ENCODE measurements around the gene CCR7.

CCR7 gene

GRCh38 chr17:40533896-40534295 is 31.4 kb downstream of the CCR7 start:
- DNase-seq, result no peak

GRCh38 chr17:40532520-40533253 is 32.6 kb downstream of the CCR7 start:
- no peak for DNase-seq

DNA sequence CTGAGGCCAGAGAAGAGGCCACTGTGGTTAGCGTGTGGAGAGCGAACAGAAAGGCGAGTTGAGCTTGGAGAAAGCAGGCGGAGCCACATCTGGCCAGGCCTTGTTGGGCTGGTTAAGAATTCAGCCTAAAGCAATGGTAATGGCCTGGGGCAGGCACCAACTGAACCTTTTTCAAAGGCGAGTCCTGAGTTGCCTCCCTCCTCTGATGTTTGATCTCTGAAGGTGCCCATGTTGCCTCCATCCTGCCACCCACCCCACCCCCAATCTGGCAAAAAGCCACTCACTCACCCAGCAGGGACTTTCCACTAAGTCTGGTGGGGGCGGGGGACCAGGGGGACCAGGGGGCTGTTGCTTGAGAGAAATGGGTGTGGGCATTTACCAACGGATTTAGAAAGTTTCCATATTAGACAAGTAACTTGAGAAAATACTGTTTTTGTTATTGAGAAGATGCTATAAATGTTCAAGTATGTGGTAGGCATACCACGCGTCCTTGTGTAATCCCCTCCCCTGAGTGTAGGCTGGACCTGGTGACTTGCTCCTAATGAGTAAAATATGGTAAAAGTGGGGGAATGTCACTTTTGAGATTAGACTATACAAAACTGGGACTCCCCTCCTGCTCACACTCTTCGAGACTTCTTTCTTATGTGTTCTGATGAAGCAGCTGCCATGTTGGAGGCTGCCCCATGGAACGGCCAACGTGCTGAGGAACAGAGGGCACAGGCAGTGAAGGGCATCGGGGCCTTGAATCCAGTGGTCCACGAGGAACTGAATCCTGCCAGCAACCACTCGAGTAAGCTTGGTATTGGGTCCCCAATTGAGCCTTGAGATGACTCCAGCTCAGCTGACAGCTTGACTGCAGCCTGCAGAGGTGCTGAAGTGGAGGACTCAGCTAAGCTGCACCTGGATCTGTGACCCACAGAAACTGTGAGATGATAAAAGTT is 34.0 kb downstream of the CCR7 start:
- no peak for DNase-seq

DNA sequence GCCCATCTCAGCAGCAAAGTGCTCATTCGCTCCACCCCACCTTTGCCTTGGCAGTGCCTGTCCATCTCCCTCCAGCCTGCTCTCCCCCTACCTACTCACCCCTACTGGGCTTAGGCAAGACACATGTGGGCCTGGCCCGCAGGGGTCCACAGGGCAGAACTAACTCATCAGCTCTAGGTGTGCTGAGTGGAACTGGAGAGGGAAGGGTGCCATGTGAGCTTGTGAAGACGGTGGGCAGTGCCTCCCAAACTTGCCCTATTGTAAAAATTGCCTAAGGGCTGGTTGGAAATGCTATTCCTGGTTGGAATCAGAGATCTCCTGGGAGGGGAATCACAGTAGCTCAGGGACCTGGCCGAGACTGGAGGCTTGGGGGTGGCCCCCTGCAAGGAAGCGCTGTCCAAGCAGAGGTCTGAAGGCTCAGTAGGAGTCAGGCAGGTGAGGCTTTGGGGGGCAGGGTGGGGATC is 34.7 kb downstream of the CCR7 start:
- DNase-seq, result no peak

- no peak for DNase-seq
Observed at GRCh38 chr17:40529991-40530390, 35.3 kb downstream of the CCR7 start.

GRCh38 chr17:40528692-40529417 is 36.4 kb downstream of the CCR7 start:
- DNase-seq, result no peak

GRCh38 chr17:40526668-40527067 is 38.6 kb downstream of the CCR7 start:
- DNase-seq, result peak; percentile 27

GRCh38 chr17:40525294-40525693 is 40.0 kb downstream of the CCR7 start:
- no peak for DNase-seq

GRCh38 chr17:40524243-40524965 is 40.9 kb downstream of the CCR7 start:
- DNase-seq, result no peak

GRCh38 chr17:40522961-40523310 is 42.3 kb downstream of the CCR7 start:
- DNase-seq, result no peak

DNA sequence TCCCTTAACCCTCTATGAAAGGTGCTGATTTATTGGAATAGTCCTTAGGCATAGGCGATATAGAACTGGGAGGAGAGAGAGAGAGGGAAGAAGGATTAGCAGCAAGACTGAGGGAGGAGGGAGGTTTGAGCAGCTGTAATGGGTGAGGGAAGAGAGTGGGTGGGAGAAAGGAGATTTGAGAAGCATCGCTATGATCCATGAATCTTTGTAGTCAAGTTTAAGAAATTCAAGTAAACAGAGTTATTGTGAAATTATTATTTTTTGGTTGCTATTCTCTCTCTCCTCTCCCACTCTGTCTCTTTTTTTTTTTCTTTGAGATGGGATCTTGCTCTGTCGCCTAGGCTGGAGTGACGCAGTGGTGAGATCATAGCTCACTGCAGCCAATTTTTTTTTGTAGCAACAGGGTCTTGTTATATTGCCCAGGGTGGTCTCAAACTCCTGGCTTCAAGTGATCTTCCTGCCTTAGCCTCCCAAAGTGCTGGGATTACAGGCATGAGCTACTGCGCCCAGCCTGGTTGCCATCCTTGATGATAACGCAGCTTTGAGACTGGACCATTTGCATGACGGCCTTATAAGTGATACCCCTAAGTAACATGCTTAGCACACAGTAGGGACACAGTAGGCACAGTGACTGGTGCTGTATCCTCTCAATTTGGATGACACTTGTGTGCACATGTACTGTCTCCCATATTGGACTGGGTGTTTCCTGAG is 42.9 kb downstream of the CCR7 start:
- no peak for DNase-seq

- no peak for DNase-seq
Observed at GRCh38 chr17:40520991-40521453, 44.2 kb downstream of the CCR7 start.

GRCh38 chr17:40519089-40519775 is 46.0 kb downstream of the CCR7 start:
- DNase-seq, result no peak

DNA sequence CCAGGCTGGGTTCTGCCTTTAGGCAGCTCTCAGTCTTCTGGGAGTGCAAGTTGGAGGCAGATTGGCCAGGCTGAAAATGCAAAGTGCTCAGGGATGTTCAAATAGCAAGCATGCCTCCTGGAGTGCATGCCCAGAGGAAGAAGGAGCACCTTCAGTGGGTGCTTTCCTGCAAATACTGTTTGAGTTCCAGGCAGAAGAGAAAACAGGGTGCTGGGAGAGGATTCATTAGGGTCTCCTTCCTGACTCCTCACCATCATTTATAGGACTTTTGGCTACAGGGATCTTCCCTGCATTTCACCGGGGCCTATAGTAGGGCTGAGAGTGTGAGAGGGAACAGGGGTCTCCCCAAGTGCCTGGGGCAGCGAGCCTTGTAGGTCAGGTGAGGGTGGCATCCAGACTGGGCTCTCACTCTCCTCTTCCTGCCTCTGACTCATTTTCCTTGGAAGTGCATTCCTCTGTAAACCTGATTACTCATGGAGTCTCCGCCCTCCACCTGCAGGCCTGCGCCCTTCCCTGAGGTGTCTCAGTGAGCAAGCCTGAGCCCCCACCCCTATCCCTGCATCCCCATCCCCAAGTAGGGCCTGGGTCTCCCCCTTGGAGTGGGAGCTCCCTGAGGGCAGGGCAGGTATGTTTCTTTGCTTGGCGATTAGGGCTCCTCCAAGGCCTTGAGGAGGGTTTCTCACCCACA is 46.7 kb downstream of the CCR7 start:
- no peak for DNase-seq

DNA sequence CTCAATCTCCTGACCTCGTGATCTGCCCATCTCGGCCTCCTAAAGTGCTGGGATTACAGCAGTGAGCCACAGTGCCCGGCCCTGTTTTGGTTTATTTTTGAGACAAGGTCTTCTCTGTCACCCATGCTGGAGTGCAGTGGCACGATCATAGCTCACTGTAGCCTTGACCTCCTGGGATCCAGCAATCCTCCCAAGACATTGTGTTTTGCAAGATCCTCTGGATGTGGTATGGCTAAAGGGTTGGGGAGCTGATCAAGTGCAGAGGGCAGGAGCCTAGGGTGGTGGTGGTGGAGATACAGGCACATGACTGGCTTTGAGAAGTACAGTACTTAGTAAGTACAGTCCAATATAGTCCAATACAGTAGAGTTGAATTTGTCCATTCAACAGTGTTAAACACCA is 47.3 kb downstream of the CCR7 start:
- DNase-seq, result no peak

DNA sequence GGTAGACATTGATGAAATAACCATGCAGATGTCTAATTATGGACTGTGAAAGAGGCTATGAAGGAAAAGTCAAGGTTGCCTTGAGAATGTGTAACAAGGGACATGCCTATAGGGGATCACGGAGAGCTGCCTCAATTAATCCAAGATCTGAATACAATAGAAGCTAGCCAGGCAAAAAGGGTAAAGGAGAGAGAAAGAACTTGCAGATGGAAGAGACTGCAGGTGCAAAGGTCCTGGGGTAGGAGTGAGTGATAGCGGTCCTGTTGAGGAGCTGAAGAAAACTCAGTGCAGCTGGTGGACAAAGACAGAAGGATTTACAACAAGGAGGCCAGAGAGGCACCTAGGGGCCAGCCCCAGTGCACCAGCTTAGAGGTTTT is 48.0 kb downstream of the CCR7 start:
- DNase-seq, result no peak

- DNase-seq, result peak; percentile 39
Observed at GRCh38 chr17:40516581-40517285, 48.5 kb downstream of the CCR7 start.

GRCh38 chr17:40515491-40516041 is 49.7 kb downstream of the CCR7 start:
- no peak for DNase-seq

- no peak for DNase-seq
Observed at GRCh38 chr17:40515011-40515410, 50.3 kb downstream of the CCR7 start.

Measured in HCEC 1CT (cell line).